Karpas-422 (cell line): ENCODE data around the gene LRSAM1. TPM values are rescaled to one million over a fixed set of nuclear protein-coding genes. Genes with fewer than 3 reads are reported as not detected.

ENCODE experiments used
- DNase-seq: peaks from one replicate; pipeline ENCODE4 v3.0.0-alpha.2; 2015
- H2AFZ ChIP-seq: fragments of 200-600 bp; sonication (generic); 2 replicates; pipeline ENCODE4 v1.6.1; 2014; ENCODE audit warnings: antibody characterized with exemption, low read length, mixed read lengths
- H3K27ac ChIP-seq: fragments of 200-600 bp; sonication (generic); 2 replicates; pipeline ENCODE4 v1.5.1; 2014; ENCODE audit warnings: mild to moderate bottlenecking, low read length, moderate library complexity
- H3K27me3 ChIP-seq: fragments of 200-600 bp; sonication (generic); 2 replicates; pipeline ENCODE4 v1.6.1; 2014; ENCODE audit warnings: low read length, mixed read lengths
- H3K36me3 ChIP-seq: fragments of 200-600 bp; sonication (generic); 2 replicates; pipeline ENCODE4 v1.6.1; 2014; ENCODE audit warnings: low read length, mixed read lengths; ENCODE audit not compliant: insufficient read depth
- H3K4me1 ChIP-seq: fragments of 200-600 bp; sonication (generic); 2 replicates; pipeline ENCODE4 v1.6.1; 2014; ENCODE audit warnings: mild to moderate bottlenecking, low read length, mixed read lengths
- H3K4me2 ChIP-seq: fragments of 200-600 bp; sonication (generic); 2 replicates; pipeline ENCODE4 v1.6.1; 2014; ENCODE audit warnings: low read length, low read depth, mild to moderate bottlenecking; ENCODE audit not compliant: poor library complexity, severe bottlenecking
- H3K4me3 ChIP-seq: fragments of 200-600 bp; sonication (generic); 2 replicates; pipeline ENCODE4 v1.5.1; 2014; ENCODE audit warnings: mild to moderate bottlenecking, antibody characterized with exemption, low read length, mixed read lengths
- H3K79me2 ChIP-seq: fragments of 200-600 bp; sonication (generic); 2 replicates; pipeline ENCODE4 v1.6.1; 2014; ENCODE audit warnings: mild to moderate bottlenecking, low read length, mixed read lengths
- H3K9ac ChIP-seq: fragments of 200-600 bp; sonication (generic); 2 replicates; pipeline ENCODE4 v1.6.0; 2014; ENCODE audit warnings: low read length
- H3K9me2 ChIP-seq: fragments of 200-600 bp; sonication (generic), shearing (Covaris generic); replicated peaks from 2 replicates; pipeline ENCODE4 v1.6.0; 2014; ENCODE audit warnings: mild to moderate bottlenecking, low read length, moderate library complexity; ENCODE audit not compliant: insufficient read depth
- H3K9me3 ChIP-seq: fragments of 300-700, 200-600 bp; sonication (generic); 2 replicates; pipeline ENCODE4 v1.6.1; 2014; ENCODE audit warnings: low read length, mixed read lengths
- H4K20me1 ChIP-seq: fragments of 200-600 bp; sonication (generic); 2 replicates; pipeline ENCODE4 v1.6.1; 2014; ENCODE audit warnings: mild to moderate bottlenecking, antibody characterized with exemption, low read length, low read depth; ENCODE audit not compliant: insufficient read depth
- total RNA-seq: library from RNA; depleted of rRNA; stranded (reverse); fragments of >200 nt; shearing (Covaris generic); gene quantifications from 2 replicates; pipeline ENCODE4 v1.2.3, GENCODE V29; 2014; ENCODE audit warnings: low replicate concordance

LRSAM1 gene
- total RNA-seq, 1 experiment from 2014 or later, result 14.4 TPM

DNA sequence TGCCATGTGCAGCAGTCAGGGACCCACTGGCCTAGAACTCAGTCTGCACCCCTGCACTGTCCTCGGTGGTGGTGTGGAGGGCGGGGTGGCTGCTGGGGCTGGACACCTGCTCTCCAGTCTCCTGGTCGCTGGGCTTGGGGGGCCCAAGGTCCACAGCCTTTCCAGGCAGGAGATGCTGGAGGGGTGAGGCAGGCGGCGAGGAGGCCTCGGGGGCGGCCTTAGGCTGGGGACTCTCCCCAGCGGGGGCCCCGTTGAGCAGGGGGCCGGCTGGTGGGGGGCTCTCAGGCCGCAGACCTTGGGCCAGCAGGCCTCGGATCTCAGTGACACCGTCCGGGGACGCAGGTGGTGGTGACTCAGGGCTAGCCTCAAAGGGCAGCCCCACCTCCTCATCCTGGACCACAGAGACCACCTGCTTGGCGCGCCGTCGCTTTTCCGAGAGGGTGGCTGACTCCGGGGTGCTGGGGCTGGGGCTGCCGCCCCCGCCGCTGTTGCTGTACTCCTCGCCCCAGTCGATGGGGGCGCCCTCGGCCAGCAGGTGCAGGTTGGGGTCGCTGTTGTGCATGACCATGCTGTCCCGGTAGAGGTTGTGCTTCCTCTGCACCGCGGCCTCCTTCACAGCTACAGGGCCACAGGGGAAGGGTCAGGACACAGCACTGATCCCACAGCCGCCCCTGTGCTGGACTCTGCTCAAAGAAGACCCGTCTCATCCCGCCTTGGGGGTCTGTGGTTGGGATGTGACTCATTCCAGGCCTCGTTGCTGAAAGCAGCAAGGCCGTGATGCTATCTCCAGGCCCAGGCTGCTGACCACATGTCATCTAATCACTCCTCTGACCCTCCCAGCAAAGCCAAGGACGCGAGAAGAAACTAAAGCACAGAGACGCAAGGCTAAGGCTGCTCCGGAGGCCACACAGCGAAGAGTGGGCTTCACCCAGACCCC is 55.8 kb downstream of the LRSAM1 start:
- H3K4me2 ChIP-seq, result no peak overlapping the region
- H3K9me3 ChIP-seq, result no peaks in the 10 kb centered on the region
- no peaks in the 10 kb centered on the region for H4K20me1 ChIP-seq
- no peak for DNase-seq
- H2AFZ ChIP-seq, result no peak overlapping the region
- H3K36me3 ChIP-seq, result no peaks in the 10 kb centered on the region
- H3K27ac ChIP-seq, result no peak overlapping the region
- H3K79me2 ChIP-seq, result no peaks in the 10 kb centered on the region
- no peak overlapping the region for H3K9ac ChIP-seq
- H3K27me3 ChIP-seq, result no peaks in the 10 kb centered on the region
- H3K9me2 ChIP-seq, result no peaks in the 10 kb centered on the region
- H3K4me1 ChIP-seq, result no peaks in the 10 kb centered on the region
- H3K4me3 ChIP-seq, result no peak overlapping the region

DNA sequence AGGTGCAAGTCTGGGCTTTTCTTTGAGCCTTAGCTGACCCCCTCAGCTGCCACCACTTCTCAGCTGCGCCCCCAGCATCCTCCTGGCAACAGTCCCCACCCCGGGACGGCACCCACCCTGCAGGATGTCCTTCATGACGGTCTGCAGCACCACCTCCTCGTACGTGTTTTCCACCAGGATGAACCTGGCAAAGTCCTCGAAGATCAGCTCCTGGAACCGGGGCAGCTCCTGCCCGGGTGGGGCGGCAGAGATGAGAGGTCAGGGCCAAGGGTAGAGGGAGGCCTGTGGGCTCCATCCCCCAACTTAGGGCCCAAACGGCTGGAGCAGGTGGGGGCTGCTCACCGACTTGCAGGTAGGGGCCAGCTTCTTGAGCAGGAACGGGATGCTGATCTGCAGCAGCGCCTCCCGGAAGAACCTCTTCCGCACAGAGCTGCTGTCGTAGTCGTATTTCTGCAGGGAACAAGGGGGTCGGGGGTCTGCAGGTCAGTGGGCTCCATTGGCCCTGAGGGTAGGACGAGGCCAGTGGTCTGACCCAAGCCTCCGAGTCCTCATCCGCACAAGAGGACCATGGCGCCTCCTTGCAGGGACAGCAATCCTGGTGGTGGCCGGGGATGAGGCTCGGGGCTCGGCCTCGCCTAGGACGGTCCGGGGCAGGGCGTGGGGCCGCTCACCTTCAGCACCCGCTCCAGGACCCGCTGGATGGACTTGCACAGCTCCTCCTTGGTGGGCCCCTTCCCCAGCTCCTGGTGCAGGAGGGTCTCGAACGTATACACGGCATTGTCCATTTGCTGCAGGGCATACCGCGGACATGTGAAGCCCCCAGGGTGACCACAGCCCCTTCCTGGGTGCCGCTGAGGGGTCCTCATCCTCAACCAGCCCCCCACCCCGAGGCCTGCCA is 56.7 kb downstream of the LRSAM1 start:
- no peak overlapping the region for H3K9ac ChIP-seq
- DNase-seq, result no peak

DNA sequence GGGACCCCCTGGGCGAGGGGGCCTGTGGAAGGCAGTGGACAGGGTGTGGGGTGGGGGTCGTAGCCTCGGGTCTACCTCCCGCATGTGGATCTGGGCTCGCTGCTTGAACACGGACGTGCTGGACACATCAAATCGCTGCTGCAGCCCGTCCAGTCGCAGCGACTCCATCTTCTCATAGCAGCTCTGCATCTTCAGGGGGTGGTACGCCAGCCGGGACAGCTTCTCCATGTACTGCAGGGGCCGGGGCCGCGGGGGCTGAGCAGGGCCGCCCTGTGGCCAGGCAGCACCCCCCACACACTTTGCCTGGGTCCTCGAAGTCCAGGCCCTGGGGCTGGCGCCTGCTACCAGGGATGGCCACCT is 57.6 kb downstream of the LRSAM1 start:
- no peaks in the 10 kb centered on the region for H3K4me1 ChIP-seq
- no peak overlapping the region for H3K27ac ChIP-seq
- no peaks in the 10 kb centered on the region for H3K9me3 ChIP-seq
- H3K9me2 ChIP-seq, result no peaks in the 10 kb centered on the region
- no peak overlapping the region for H2AFZ ChIP-seq
- no peak overlapping the region for H3K4me2 ChIP-seq
- no peaks in the 10 kb centered on the region for H3K27me3 ChIP-seq
- no peaks in the 10 kb centered on the region for H3K36me3 ChIP-seq
- no peak for DNase-seq
- H3K4me3 ChIP-seq, result no peak overlapping the region
- no peak overlapping the region for H3K9ac ChIP-seq
- H3K79me2 ChIP-seq, result no peaks in the 10 kb centered on the region
- H4K20me1 ChIP-seq, result no peaks in the 10 kb centered on the region

More for the DNA sequence above, 56.7 kb downstream of the LRSAM1 start:
- Histone ChIP-seq H2AFZ (no peak overlapping the region), H3K27me3 (no peaks in the 10 kb centered on the region), H3K36me3 (no peaks in the 10 kb centered on the region), H3K4me3 (no peak overlapping the region), H3K9me2 (no peaks in the 10 kb centered on the region), H3K79me2 (no peaks in the 10 kb centered on the region), H3K27ac (no peak overlapping the region), H4K20me1 (no peaks in the 10 kb centered on the region), H3K4me2 (no peak overlapping the region), H3K9me3 (no peaks in the 10 kb centered on the region), H3K4me1 (no peaks in the 10 kb centered on the region)

DNA sequence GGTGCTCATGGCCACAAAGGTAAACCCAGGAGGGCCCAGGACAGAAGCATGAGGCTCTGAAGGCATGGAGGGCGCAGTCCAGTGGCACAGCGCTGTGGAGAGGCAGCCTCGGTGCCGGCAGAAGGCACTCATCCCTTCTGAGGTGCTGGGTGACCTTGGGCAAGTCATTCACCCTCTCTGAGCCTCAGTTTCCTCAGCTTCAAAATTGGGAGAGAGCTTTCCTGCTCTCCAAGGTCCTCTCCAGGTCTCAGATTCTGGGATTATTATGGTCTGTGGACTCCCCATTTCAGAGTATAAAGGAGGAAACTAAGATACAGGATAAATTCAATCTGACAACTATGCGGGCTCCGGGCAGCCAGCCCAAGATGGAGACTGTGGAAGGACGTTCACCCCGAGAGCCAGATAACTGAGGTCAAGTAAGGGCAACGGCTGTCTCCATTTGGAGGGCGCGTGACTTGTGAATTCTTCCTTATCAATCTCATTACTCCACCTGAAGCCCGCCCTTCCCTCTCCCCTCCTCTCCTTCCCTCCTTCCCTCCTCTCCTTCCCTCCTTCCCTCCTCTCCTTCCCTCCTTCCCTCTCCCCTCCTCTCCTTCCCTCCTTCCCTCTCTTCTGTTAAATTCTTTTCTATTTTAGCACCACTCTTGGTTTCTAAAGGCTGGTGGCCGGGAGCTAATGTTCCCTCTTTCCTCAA is 58.1 kb downstream of the LRSAM1 start:
- Histone ChIP-seq H3K9ac (no peak overlapping the region), H3K27me3 (no peaks in the 10 kb centered on the region), H4K20me1 (no peaks in the 10 kb centered on the region), H3K4me1 (no peaks in the 10 kb centered on the region), H3K4me3 (no peak overlapping the region), H3K36me3 (no peaks in the 10 kb centered on the region), H3K9me2 (no peaks in the 10 kb centered on the region), H3K27ac (no peak overlapping the region), H3K9me3 (no peaks in the 10 kb centered on the region), H3K79me2 (no peaks in the 10 kb centered on the region), H2AFZ (no peak overlapping the region), H3K4me2 (no peak overlapping the region)
- no peak for DNase-seq

DNA sequence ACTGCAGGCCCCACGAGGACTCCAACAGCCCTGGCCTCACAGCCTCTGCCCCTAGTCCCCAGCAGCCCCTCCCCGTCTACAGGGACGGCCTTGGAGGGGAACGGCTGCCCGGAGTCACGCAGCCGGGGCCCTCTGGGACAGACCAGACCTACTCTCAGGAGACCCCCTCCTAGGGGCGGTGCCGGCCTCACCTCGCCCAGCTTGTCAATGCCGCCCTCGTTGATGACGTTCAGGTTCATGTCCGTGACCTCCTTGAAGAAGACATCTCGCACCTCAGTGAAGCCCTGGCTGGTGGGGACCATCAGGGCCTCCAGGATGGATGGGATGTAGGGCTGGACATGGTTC is 58.6 kb downstream of the LRSAM1 start:
- H3K9me3 ChIP-seq, result no peaks in the 10 kb centered on the region
- H3K36me3 ChIP-seq, result no peaks in the 10 kb centered on the region
- DNase-seq, result no peak
- no peak overlapping the region for H3K27ac ChIP-seq
- no peak overlapping the region for H3K4me2 ChIP-seq
- H3K4me1 ChIP-seq, result no peaks in the 10 kb centered on the region
- H3K79me2 ChIP-seq, result no peaks in the 10 kb centered on the region
- no peak overlapping the region for H3K9ac ChIP-seq
- no peak overlapping the region for H2AFZ ChIP-seq
- no peaks in the 10 kb centered on the region for H3K9me2 ChIP-seq
- H3K27me3 ChIP-seq, result no peaks in the 10 kb centered on the region
- H3K4me3 ChIP-seq, result no peak overlapping the region
- no peaks in the 10 kb centered on the region for H4K20me1 ChIP-seq

DNA sequence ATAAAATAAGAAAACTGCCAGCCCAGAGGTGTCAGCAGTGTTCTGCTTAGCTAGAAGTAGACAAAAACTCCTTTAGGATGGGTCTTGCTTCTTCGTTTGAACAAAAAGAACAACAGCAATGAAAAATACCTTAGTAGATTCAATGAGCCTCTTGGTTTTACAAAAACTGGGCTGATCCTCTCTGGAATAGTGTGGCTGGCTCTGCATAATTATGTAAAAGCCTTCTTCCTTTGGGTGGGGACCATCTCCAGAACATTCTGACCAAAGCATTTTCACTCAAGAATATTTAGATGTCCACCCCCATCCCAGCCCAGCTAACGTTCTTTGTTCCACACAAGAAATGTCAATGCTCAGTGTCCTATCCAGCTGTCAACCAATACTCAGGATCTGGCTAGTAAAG is 63.2 kb downstream of the LRSAM1 start:
- no peaks in the 10 kb centered on the region for H3K27me3 ChIP-seq
- H2AFZ ChIP-seq, result no peak overlapping the region
- no peaks in the 10 kb centered on the region for H3K9me2 ChIP-seq
- no peaks in the 10 kb centered on the region for H4K20me1 ChIP-seq
- no peaks in the 10 kb centered on the region for H3K36me3 ChIP-seq
- no peaks in the 10 kb centered on the region for H3K79me2 ChIP-seq
- H3K4me3 ChIP-seq, result no peak overlapping the region
- H3K4me1 ChIP-seq, result no peaks in the 10 kb centered on the region
- H3K4me2 ChIP-seq, result no peak overlapping the region
- no peak overlapping the region for H3K27ac ChIP-seq
- H3K9me3 ChIP-seq, result no peaks in the 10 kb centered on the region
- no peak for DNase-seq
- no peak overlapping the region for H3K9ac ChIP-seq

DNA sequence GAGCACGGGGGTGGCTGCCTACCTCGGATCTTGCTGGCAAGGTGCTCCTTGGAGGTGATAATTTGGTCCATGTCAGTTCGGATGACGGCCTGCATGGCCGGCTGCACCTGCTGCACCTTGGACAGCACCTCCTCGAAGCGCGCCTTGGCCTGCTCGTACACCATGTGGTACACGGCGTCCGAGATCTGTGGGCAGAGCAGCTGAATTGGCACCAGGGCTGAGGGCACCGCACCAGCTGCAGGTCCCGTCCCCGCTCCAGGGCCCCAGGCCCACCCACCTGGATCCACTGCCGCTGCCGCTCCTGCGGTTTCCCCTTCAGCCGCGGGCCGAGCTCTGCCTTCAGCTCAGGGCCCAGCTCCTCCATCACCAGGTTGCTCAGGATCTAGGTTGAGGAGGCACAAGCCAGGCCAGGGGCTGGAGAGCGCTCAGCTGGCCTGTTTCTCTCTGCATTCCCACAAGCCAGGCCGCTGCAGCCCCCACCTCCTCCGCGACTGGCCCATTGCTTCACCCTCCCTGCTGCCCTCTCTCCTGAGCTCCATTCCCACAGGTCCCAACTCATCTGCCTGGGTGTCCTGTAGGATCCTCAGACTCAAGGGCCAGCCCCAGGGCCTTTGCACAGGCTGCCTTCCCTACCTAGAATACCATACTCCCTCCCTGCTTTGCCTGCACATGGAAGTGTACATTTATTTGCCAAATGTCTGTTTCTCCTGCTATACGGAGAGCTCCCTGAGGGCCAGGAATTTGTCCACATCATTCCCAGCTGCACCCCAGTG is 65.7 kb downstream of the LRSAM1 start:
- Histone ChIP-seq H3K4me2 (no peak overlapping the region), H3K9ac (no peak overlapping the region), H2AFZ (no peak overlapping the region), H3K79me2 (no peaks in the 10 kb centered on the region), H3K9me3 (no peaks in the 10 kb centered on the region), H3K27me3 (no peaks in the 10 kb centered on the region), H3K9me2 (no peaks in the 10 kb centered on the region), H3K4me3 (no peak overlapping the region), H4K20me1 (no peaks in the 10 kb centered on the region), H3K27ac (no peak overlapping the region), H3K4me1 (no peaks in the 10 kb centered on the region), H3K36me3 (no peaks in the 10 kb centered on the region)
- DNase-seq, result no peak
